CD14-positive monocyte (primary cell): ENCODE measurements around the gene FAM180B. TPM values are rescaled to one million over a fixed set of nuclear protein-coding genes. Genes with fewer than 3 reads are reported as not detected.
A peak's percentile ranks its signal among the peaks of the same experiment; 100 is the strongest.

Experiments
- DNase-seq, 3 donors: peaks; one replicate each; pipeline ENCODE4 v3.0.0-alpha.2; 2011 to 2022
- H2AFZ ChIP-seq: 2 replicates; pipeline ENCODE4 v1.6.0; 2012; ENCODE audit warnings: mild to moderate bottlenecking, low read depth, low read length, inconsistent platforms; ENCODE audit not compliant: insufficient read depth, poor library complexity, severe bottlenecking
- H3K27ac ChIP-seq, 2 donors: 1 replicate in 1 of 2; 2 replicates in 1 of 2; pipeline ENCODE4 v1.5.1; 2012 to 2013; ENCODE audit warnings: low read length in 2 of 2, control low read depth in 1 of 2, inconsistent platforms in 1 of 2, low read depth in 1 of 2, mild to moderate bottlenecking in 1 of 2
- H3K27me3 ChIP-seq, 2 donors: one replicate each; pipeline versions ENCODE4 v1.6.0 to v1.6.1; 2011 to 2013; ENCODE audit warnings: low read length in 2 of 2; ENCODE audit not compliant: control insufficient read depth in 2 of 2, insufficient read depth in 2 of 2
- H3K36me3 ChIP-seq, 2 donors: replicated peaks in 1 of 2; 1 replicate in 1 of 2; 2 replicates in 1 of 2; pipeline versions ENCODE4 v1.5.1 to v1.6.1; 2012 to 2013; ENCODE audit warnings: low read length in 2 of 2, control low read depth in 1 of 2, inconsistent platforms in 1 of 2, mild to moderate bottlenecking in 1 of 2; ENCODE audit not compliant: insufficient read depth in 2 of 2, control insufficient read depth in 1 of 2
- H3K4me1 ChIP-seq, 2 donors: 1 replicate in 1 of 2; 2 replicates in 1 of 2; pipeline versions ENCODE4 v1.5.1 to v1.6.1; 2012 to 2013; ENCODE audit warnings: low read length in 2 of 2, control low read depth in 1 of 2, inconsistent platforms in 1 of 2, mild to moderate bottlenecking in 1 of 2, moderate library complexity in 1 of 2; ENCODE audit not compliant: insufficient read depth in 2 of 2, control insufficient read depth in 1 of 2
- H3K4me2 ChIP-seq: replicated peaks from 2 replicates; pipeline ENCODE3; 2012; ENCODE audit warnings: low read length, moderate library complexity, mild to moderate bottlenecking; ENCODE audit not compliant: poor library complexity, severe bottlenecking; ENCODE audit errors: extremely low read depth
- H3K4me3 ChIP-seq, 3 experiments: fragments of 200-600 bp in 1 of 3; sonication (generic) in 1 of 3; replicated peaks in 1 of 3; 1 replicate in 2 of 3; 2 replicates in 1 of 3; pipeline ENCODE4 v1.5.1; 2011 to 2013; ENCODE audit warnings: low read length in 3 of 3, mild to moderate bottlenecking in 3 of 3, control low read depth in 2 of 3, low read depth in 2 of 3, inconsistent platforms in 1 of 3, moderate library complexity in 1 of 3
- H3K79me2 ChIP-seq: 2 replicates; pipeline ENCODE4 v1.6.0; 2012; ENCODE audit warnings: mild to moderate bottlenecking, control low read depth, inconsistent platforms, low read length, moderate library complexity; ENCODE audit not compliant: insufficient read depth
- H3K9ac ChIP-seq: 2 replicates; pipeline ENCODE4 v1.6.0; 2017; ENCODE audit warnings: low read length, mild to moderate bottlenecking; ENCODE audit not compliant: insufficient read depth, poor library complexity, severe bottlenecking
- H3K9me3 ChIP-seq, 2 donors: replicated peaks in 1 of 2; 1 replicate in 1 of 2; 2 replicates in 1 of 2; pipeline versions ENCODE4 v1.5.1 to v1.6.1; 2012 to 2013; ENCODE audit warnings: low read length in 2 of 2, control low read depth in 1 of 2; ENCODE audit not compliant: control insufficient read depth in 1 of 2, insufficient read depth in 1 of 2
- H4K20me1 ChIP-seq: 2 replicates; pipeline ENCODE4 v1.6.0; 2012; ENCODE audit warnings: mild to moderate bottlenecking, low read length, control low read depth, moderate library complexity; ENCODE audit not compliant: insufficient read depth
- H3K27ac Mint-ChIP-seq, 7 donors: one replicate each; pipeline ENCODE4 v1.8.0; 2020; ENCODE audit warnings: mild to moderate bottlenecking in 7 of 7, mixed read lengths in 7 of 7, moderate library complexity in 6 of 7, inconsistent platforms in 2 of 7
- H3K27me3 Mint-ChIP-seq, 3 donors: one replicate each; pipeline ENCODE4 v1.8.0; 2021 to 2022; ENCODE audit warnings: low read depth in 3 of 3, mild to moderate bottlenecking in 3 of 3, mixed read lengths in 3 of 3, moderate library complexity in 3 of 3, inconsistent platforms in 1 of 3
- H3K36me3 Mint-ChIP-seq, 2 donors: one replicate each; pipeline ENCODE4 v1.8.0; 2020; ENCODE audit warnings: mixed read lengths in 2 of 2, inconsistent platforms in 1 of 2, mild to moderate bottlenecking in 1 of 2
- H3K4me1 Mint-ChIP-seq: one replicate; pipeline ENCODE4 v1.8.0; 2020; ENCODE audit warnings: mild to moderate bottlenecking, mixed read lengths
- H3K4me3 Mint-ChIP-seq, 2 donors: one replicate each; pipeline ENCODE4 v1.8.0; 2020; ENCODE audit warnings: mild to moderate bottlenecking in 2 of 2, mixed read lengths in 2 of 2, moderate library complexity in 1 of 2
- H3K9me3 Mint-ChIP-seq, 7 donors: one replicate each; pipeline ENCODE4 v1.8.0; 2020 to 2022; ENCODE audit warnings: mixed read lengths in 7 of 7, mild to moderate bottlenecking in 6 of 7, moderate library complexity in 6 of 7, inconsistent platforms in 2 of 7
- CTCF ChIP-seq: fragments of 200-600 bp; IDR thresholded peaks from one replicate; pipeline ENCODE4 v1.8.0; 2022; ENCODE audit warnings: antibody characterized with exemption, mild to moderate bottlenecking
- WGBS: methylation state at CpG from one replicate; pipeline ENCODE4 v1.1.5; 2013; ENCODE audit warnings: missing lambda C conversion rate; ENCODE audit not compliant: insufficient coverage; 5-methylcytosine and 5-hydroxymethylcytosine counted together
- intact Hi-C, 2 donors: fragments of 100-400 bp; cut with micrococcal nuclease; formaldehyde crosslinking; loops; one replicate each; pipeline versions ENCODE4 v1.15.0 to v1.15.1; 2023
- polyA plus RNA-seq, 3 donors: library from polyadenylated mRNA; depleted of rRNA in 1 of 3; unstranded in 2 of 3; stranded (reverse) in 1 of 3; fragments of 300-500 nt in 2 of 3; fragments of >200 nt in 1 of 3; fragmentation: Illumina TruSeq in 2 of 3; gene quantifications; 1 replicate in 2 of 3; 2 replicates in 1 of 3; pipeline ENCODE4 v1.2.3, GENCODE V29; 2012 to 2021

FAM180B gene
- polyA plus RNA-seq, 3 donors, result 0.13 TPM; not detected in 2

- peaks cover 2 to 3% of the 10 kb centered on the region in 2 donors for H3K4me1 ChIP-seq
- H3K9me3 ChIP-seq, result no peaks in the 10 kb centered on the region
- peaks cover 36 to 56% of the 10 kb centered on the region in 2 donors for H3K36me3 Mint-ChIP-seq
- H3K27me3 ChIP-seq, result no peaks in the 10 kb centered on the region
- peak overlapping the region in 1 of 7 donors; percentile 25 for H3K27ac Mint-ChIP-seq
- no peaks in the 10 kb centered on the region for H3K9me3 Mint-ChIP-seq
- peaks cover 2% of the 10 kb centered on the region for H3K4me1 Mint-ChIP-seq
- no peaks in the 10 kb centered on the region for H4K20me1 ChIP-seq
- H3K79me2 ChIP-seq, result no peaks in the 10 kb centered on the region
- no peaks in the 10 kb centered on the region for H3K27me3 Mint-ChIP-seq
- no peak overlapping the region for H3K4me2 ChIP-seq
- intact Hi-C loops, result loop anchor here in 1 of 2 donors (10.0 kb wide), 1 partner anchor 312 kb away; no protein-coding TSS in a partner anchor
- TF ChIP-seq CTCF, result peak; percentile 56
- no peak overlapping the region for H3K4me3 ChIP-seq
- 61% methylated on average over 3 of the region's 10 CpGs for WGBS
- H3K9ac ChIP-seq, result no peak overlapping the region
- DNase-seq, result peak in 1 of 3 donors; percentile 3
- peaks cover 33 to 63% of the 10 kb centered on the region in 2 donors for H3K36me3 ChIP-seq
- H2AFZ ChIP-seq, result no peak overlapping the region
- no peak overlapping the region for H3K27ac ChIP-seq
- H3K4me3 Mint-ChIP-seq, result no peak overlapping the region
Measured at GRCh38 chr11:47616726-47617416, 30.4 kb downstream of the FAM180B start.

GRCh38 chr11:47617417-47617809 is 30.9 kb downstream of the FAM180B start:
- DNase-seq, result no peak
- H3K4me3 Mint-ChIP-seq, result no peak overlapping the region
- H3K36me3 ChIP-seq, result peaks cover 39 to 68% of the 10 kb centered on the region in 2 donors
- no peaks in the 10 kb centered on the region for H3K9me3 Mint-ChIP-seq
- intact Hi-C loops, result loop anchor here in 1 of 2 donors (10.0 kb wide), 1 partner anchor 313 kb away; no protein-coding TSS in a partner anchor
- H3K27me3 ChIP-seq, result no peaks in the 10 kb centered on the region
- WGBS, result no CpG with 5 or more reads among the region's 3 CpGs
- H3K4me3 ChIP-seq, result no peak overlapping the region
- no peak overlapping the region for H3K27ac ChIP-seq
- no peaks in the 10 kb centered on the region for H4K20me1 ChIP-seq
- H3K27me3 Mint-ChIP-seq, result no peaks in the 10 kb centered on the region
- H3K4me2 ChIP-seq, result no peak overlapping the region
- peak; percentile 13 for TF ChIP-seq CTCF
- no peaks in the 10 kb centered on the region for H3K4me1 ChIP-seq
- H3K27ac Mint-ChIP-seq, result peak overlapping the region in 2 of 7 donors; percentile 28 to 58
- H3K79me2 ChIP-seq, result no peaks in the 10 kb centered on the region
- H3K9me3 ChIP-seq, result no peaks in the 10 kb centered on the region
- peaks cover 41 to 62% of the 10 kb centered on the region in 2 donors for H3K36me3 Mint-ChIP-seq
- H3K4me1 Mint-ChIP-seq, result no peaks in the 10 kb centered on the region
- no peak overlapping the region for H2AFZ ChIP-seq
- no peak overlapping the region for H3K9ac ChIP-seq
